Neural crest cell (in vitro differentiated cells): ENCODE measurements around the gene INPP4B. TPM values are rescaled to one million over a fixed set of nuclear protein-coding genes. Genes with fewer than 3 reads are reported as not detected.

Experiments
- DNase-seq: peaks from one replicate; pipeline ENCODE4 v3.0.0; 2021; ENCODE audit warnings: low read depth, mixed read lengths, low spot score
- H3K27ac Mint-ChIP-seq: one replicate; pipeline ENCODE4 v1.8.0; 2021; ENCODE audit warnings: mild to moderate bottlenecking, mixed read lengths; ENCODE audit not compliant: unreplicated experiment
- H3K27me3 Mint-ChIP-seq: 2 replicates; pipeline ENCODE4 v1.8.0; 2021; ENCODE audit warnings: low read depth, mild to moderate bottlenecking, mixed read lengths
- H3K36me3 Mint-ChIP-seq: 2 replicates; pipeline ENCODE4 v1.8.0; 2021; ENCODE audit warnings: low read depth, mild to moderate bottlenecking, mixed read lengths
- H3K4me1 Mint-ChIP-seq: 2 replicates; pipeline ENCODE4 v1.8.0; 2021; ENCODE audit warnings: mixed read lengths
- H3K4me3 Mint-ChIP-seq: one replicate; pipeline ENCODE4 v1.8.0; 2021; ENCODE audit warnings: mild to moderate bottlenecking, mixed read lengths
- H3K9me3 Mint-ChIP-seq: 2 replicates; pipeline ENCODE4 v1.8.0; 2021; ENCODE audit warnings: mixed read lengths
- total RNA-seq: library from RNA; stranded (reverse); gene quantifications from 2 replicates; pipeline ENCODE4 v1.2.1, GENCODE V29; 2021
- TF ChIP-seq, protein P1 (sequence below): fragments of 200-600 bp; sonication (generic); conservative IDR thresholded peaks from 2 replicates; pipeline ENCODE4 v1.5.0; 2021; ENCODE audit warnings: antibody characterized with exemption, mild to moderate bottlenecking

INPP4B gene
- total RNA-seq, 1 donor from 2014 or later, result 7.3 TPM

DNA sequence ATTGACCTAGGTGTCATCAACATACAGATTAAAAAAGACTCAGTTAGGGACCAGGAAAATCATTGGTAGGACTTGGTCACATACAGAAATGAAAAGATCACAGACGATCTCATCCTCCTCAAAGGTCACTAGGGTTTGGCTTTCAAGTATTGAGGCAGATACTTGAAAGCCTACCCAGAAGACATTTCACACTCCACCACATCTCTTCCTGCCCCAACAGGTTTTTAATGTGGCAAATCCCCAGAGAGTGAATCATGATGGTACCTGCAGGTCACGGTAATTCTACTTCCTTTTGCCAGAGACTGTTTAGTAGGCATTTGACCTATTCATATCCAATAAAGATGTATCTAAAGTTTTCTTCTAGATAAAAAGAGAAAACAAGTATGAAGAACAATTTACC is 44.1 kb downstream of the INPP4B start:
- Mint-ChIP-seq H3K9me3 (no peaks in the 10 kb centered on the region), H3K36me3 (no peaks in the 10 kb centered on the region), H3K27ac (no peak overlapping the region), H3K27me3 (no peaks in the 10 kb centered on the region), H3K4me1 (no peaks in the 10 kb centered on the region), H3K4me3 (no peak overlapping the region)
- no peak for DNase-seq
- TF ChIP-seq, protein P1, sequence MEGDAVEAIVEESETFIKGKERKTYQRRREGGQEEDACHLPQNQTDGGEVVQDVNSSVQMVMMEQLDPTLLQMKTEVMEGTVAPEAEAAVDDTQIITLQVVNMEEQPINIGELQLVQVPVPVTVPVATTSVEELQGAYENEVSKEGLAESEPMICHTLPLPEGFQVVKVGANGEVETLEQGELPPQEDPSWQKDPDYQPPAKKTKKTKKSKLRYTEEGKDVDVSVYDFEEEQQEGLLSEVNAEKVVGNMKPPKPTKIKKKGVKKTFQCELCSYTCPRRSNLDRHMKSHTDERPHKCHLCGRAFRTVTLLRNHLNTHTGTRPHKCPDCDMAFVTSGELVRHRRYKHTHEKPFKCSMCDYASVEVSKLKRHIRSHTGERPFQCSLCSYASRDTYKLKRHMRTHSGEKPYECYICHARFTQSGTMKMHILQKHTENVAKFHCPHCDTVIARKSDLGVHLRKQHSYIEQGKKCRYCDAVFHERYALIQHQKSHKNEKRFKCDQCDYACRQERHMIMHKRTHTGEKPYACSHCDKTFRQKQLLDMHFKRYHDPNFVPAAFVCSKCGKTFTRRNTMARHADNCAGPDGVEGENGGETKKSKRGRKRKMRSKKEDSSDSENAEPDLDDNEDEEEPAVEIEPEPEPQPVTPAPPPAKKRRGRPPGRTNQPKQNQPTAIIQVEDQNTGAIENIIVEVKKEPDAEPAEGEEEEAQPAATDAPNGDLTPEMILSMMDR, result no peak

DNA sequence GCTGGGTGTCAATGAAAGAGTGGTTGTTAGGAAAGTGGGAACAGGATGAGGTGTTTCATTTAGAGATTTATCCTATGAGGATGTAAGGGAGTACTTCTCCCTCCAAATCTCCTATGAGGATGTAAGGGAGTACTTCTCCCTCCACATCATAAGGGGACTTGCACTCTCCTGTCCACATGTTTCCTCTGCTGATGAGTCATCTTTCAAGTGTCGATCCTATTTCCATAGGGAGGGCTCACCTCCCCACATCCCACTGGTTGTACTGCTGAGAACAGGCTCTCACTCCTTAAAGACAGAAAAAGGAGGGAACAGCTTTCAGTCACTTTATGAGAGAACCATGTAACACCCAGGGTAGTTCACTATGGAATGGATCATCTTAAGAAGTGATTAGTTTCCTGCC is 65.0 kb downstream of the INPP4B start:
- TF ChIP-seq, protein P1, result no peak
- H3K4me3 Mint-ChIP-seq, result no peak overlapping the region
- no peaks in the 10 kb centered on the region for H3K4me1 Mint-ChIP-seq
- H3K36me3 Mint-ChIP-seq, result no peaks in the 10 kb centered on the region
- H3K9me3 Mint-ChIP-seq, result peaks cover 2% of the 10 kb centered on the region
- no peak for DNase-seq
- H3K27ac Mint-ChIP-seq, result no peak overlapping the region
- no peaks in the 10 kb centered on the region for H3K27me3 Mint-ChIP-seq

DNA sequence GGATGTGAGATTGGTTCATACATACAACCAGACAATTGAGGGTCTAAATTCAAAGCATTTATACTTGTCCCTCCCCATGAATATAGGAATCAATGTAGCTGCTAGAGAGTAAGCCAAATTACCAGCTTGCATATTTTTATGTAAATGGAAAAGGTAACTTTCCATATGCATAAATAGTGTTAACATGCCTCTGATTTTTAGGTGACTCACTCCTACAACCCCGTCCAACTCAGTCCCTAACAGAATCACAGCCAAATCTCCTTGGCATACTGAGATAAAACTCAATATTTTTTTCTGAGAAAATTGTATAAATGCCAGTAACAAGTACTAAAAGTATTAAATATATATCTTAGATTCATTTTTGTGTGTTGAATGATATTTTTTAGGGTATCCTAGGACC is 67.2 kb downstream of the INPP4B start:
- Mint-ChIP-seq H3K4me1 (no peaks in the 10 kb centered on the region), H3K4me3 (no peak overlapping the region), H3K9me3 (peaks cover 2% of the 10 kb centered on the region), H3K27ac (no peak overlapping the region), H3K27me3 (no peaks in the 10 kb centered on the region), H3K36me3 (no peaks in the 10 kb centered on the region)
- no peak for DNase-seq
- TF ChIP-seq, protein P1, result no peak

DNA sequence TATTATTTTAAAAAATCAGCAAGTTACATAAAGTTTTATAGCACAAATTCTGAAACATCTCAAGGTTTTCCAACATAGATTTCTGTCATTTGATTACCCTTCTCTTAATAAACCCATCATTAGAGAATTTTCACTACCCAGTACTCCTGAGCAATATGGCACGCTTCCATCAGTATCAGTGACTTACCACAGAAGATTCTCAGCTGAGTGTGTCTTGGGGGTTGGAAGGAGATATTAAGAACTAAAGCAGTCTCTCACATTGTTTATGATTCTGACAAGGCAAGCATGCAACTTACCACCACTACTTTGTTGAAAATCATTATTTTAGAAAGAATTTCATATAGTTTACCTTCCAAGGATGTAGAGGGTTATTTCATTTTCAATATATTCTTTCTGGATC is 67.7 kb downstream of the INPP4B start:
- Mint-ChIP-seq H3K4me3 (no peak overlapping the region), H3K4me1 (no peaks in the 10 kb centered on the region), H3K27ac (no peak overlapping the region), H3K9me3 (peaks cover 2% of the 10 kb centered on the region), H3K27me3 (no peaks in the 10 kb centered on the region), H3K36me3 (no peaks in the 10 kb centered on the region)
- TF ChIP-seq, protein P1, result no peak
- DNase-seq, result no peak

DNA sequence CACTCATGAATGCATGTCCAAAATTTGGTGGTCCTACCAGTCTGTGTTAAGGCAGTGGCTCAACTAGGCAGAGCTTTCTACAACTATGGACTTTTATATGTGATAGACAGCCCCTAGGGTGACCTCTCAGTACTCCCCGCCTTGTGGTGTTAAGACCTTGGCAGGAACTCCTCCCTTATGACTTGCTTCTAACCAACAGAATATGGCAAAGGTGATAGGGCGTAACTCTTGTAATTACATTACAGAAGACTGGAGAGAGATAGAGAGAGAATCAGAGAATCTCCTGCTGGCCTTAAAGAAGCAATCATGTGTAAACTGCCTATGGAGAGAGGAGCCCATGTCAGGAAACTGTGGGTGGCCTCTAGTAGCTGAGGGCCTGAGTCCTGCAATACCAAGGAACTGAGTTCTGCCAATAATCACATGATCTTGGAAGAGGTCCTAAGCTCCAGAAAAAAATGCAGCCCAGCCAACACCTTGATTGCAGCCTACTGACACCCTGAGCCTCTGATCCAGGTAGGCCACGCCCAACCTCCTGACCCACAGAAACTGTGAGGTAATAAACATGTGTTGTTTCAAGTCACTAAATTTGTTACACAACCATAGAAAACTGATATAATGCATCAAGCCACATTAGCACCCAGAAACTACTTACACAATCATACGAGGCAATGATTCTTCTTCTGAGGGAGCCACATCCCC is 68.9 kb downstream of the INPP4B start:
- Mint-ChIP-seq H3K27ac (no peak overlapping the region), H3K9me3 (peaks cover 2% of the 10 kb centered on the region), H3K27me3 (no peaks in the 10 kb centered on the region), H3K4me3 (no peak overlapping the region), H3K4me1 (no peaks in the 10 kb centered on the region), H3K36me3 (no peaks in the 10 kb centered on the region)
- DNase-seq, result no peak
- TF ChIP-seq, protein P1, result no peak
